Lower leg skin (tissue), 3 donors: ENCODE data around the gene FBXL20.

ENCODE experiments used
- POLR2A ChIP-seq, 2 donors: fragments of 450-650 bp; IDR thresholded peaks; one replicate each; pipeline ENCODE4 v1.6.1; 2016 to 2017; ENCODE audit warnings: antibody characterized with exemption in 2 of 2, mild to moderate bottlenecking in 1 of 2, moderate library complexity in 1 of 2
- TF ChIP-seq, protein P1 (sequence below), 3 donors: fragments of 450-650 bp; IDR thresholded peaks; one replicate each; pipeline ENCODE4 v1.5.1; 2016; ENCODE audit warnings: antibody characterized with exemption in 3 of 3, mild to moderate bottlenecking in 3 of 3, moderate library complexity in 2 of 3

DNA sequence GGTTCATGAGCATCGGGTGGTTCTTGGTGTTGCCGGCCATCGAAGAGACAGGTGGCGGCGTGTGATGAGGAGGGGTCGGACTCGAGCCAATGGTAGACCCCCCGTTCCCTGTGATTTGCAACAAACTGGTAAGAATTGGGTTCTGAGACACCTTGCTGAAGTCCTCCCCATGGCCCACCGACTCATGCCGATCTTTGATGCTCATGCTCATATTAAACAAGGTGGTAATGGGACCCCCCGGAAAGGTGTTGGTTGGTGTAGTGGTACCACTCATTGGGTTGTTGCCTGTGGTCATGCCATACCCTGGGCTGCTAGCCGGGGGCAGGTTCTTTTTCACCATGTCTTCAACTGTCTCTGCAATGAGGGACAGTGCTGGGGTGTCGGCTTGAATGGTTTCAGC is 8.9 kb upstream of the FBXL20 start:
- TF ChIP-seq, protein P1, sequence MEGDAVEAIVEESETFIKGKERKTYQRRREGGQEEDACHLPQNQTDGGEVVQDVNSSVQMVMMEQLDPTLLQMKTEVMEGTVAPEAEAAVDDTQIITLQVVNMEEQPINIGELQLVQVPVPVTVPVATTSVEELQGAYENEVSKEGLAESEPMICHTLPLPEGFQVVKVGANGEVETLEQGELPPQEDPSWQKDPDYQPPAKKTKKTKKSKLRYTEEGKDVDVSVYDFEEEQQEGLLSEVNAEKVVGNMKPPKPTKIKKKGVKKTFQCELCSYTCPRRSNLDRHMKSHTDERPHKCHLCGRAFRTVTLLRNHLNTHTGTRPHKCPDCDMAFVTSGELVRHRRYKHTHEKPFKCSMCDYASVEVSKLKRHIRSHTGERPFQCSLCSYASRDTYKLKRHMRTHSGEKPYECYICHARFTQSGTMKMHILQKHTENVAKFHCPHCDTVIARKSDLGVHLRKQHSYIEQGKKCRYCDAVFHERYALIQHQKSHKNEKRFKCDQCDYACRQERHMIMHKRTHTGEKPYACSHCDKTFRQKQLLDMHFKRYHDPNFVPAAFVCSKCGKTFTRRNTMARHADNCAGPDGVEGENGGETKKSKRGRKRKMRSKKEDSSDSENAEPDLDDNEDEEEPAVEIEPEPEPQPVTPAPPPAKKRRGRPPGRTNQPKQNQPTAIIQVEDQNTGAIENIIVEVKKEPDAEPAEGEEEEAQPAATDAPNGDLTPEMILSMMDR (IDR thresholded peaks at IDR 0.05) = no peak
- no peak for TF ChIP-seq POLR2A (IDR thresholded peaks at IDR 0.05)
